Choroid plexus epithelial cell (primary cell): ENCODE data around the gene CCDC89.

Experiments
- DNase-seq: peaks from one replicate; pipeline ENCODE4 v3.0.0-alpha.2; 2010; ENCODE audit warnings: low read depth
- H3K4me3 ChIP-seq: 2 replicates; pipeline ENCODE4 v1.5.1; 2011; ENCODE audit warnings: low read depth, mild to moderate bottlenecking, control low read depth, low read length, moderate library complexity
- CTCF ChIP-seq: conservative IDR thresholded peaks from 2 replicates; pipeline ENCODE4 v1.5.1; 2011; ENCODE audit warnings: low read depth, mild to moderate bottlenecking, control low read depth, inconsistent platforms, low read length, moderate library complexity

CCDC89 gene

GRCh38 chr11:85695546-85695945 is 9.6 kb upstream of the CCDC89 start:
- no peak for DNase-seq
- no peak for TF ChIP-seq CTCF
- no peak overlapping the region for H3K4me3 ChIP-seq

- peak; percentile 77 for DNase-seq
Observed at GRCh38 chr11:85694385-85694980, 8.5 kb upstream of the CCDC89 start.

GRCh38 chr11:85685125-85685819 is 723 bp downstream of the CCDC89 start:
- DNase-seq, result no peak
- peak overlapping the region; percentile 60 for H3K4me3 ChIP-seq
- no peak for TF ChIP-seq CTCF

More at GRCh38 chr11:85694385-85694980, 8.5 kb upstream of the CCDC89 start:
- no peak overlapping the region for H3K4me3 ChIP-seq
- peak; percentile 67 for TF ChIP-seq CTCF

- peak; percentile 61 for DNase-seq
- TF ChIP-seq CTCF, result no peak
Observed at GRCh38 chr11:85682330-85683305, 3.4 kb downstream of the CCDC89 start.

GRCh38 chr11:85680897-85681296 is 5.1 kb downstream of the CCDC89 start:
- no peak for DNase-seq
- TF ChIP-seq CTCF, result no peak
- no peak overlapping the region for H3K4me3 ChIP-seq

More at GRCh38 chr11:85682330-85683305, 3.4 kb downstream of the CCDC89 start:
- peak overlapping the region; percentile 68 for H3K4me3 ChIP-seq

- DNase-seq, result no peak
- no peak overlapping the region for H3K4me3 ChIP-seq
- TF ChIP-seq CTCF, result no peak
Observed at GRCh38 chr11:85679576-85679975, 6.4 kb downstream of the CCDC89 start.
